ENCODE measurements around the gene DCUN1D4.

DCUN1D4 gene

DNA sequence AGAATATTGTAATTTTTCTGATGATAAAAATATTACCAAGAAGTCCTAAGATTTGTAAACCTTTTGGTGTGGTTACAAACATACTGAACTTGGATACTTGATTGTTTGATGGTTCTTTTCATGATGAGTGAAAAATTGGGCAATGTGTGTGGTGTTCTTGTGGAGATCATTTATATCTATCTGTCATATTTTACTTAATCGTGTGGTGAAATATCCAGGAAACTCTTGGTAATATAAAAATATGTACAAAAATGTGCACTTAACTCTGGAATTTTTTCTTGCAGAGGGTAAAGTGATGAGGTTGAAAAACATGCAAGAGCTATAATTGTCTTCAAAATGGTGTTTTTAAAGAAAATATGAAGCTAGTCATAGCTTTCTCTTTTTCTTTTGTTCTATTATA, 2.8 kb downstream of the DCUN1D4 start:
- DNase-seq (no peak), ATAC-seq (no peak)
- H3K9me3 Mint-ChIP-seq: no peaks in the 10 kb centered on the region
- no peak overlapping the region for H3K27ac Mint-ChIP-seq
- H3K4me1 Mint-ChIP-seq: peaks cover 40% of the 10 kb centered on the region
- H3K27me3 Mint-ChIP-seq: no peaks in the 10 kb centered on the region
- H3K4me3 Mint-ChIP-seq: no peak overlapping the region

DNA sequence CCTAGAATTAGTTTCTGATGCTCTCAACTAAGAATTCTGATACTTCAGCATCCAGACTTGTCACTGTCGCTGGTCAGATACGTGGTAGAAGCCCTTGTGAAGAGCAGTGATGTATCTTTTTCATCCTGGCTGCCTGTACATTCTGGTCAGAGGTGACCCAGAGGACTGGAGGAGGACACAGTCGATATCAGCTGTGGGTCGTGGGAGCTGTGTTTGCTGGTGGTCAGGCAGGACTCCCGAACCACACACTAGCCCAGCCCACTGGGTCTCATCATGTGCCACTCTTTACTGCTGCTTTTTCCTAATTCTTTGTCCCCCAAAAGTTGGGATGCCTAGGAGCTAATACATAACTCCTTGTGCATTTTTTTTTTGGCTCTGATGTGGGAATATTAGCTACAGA, 6.5 kb downstream of the DCUN1D4 start:
- Mint-ChIP-seq H3K9me3 (no peaks in the 10 kb centered on the region), H3K27me3 (no peaks in the 10 kb centered on the region), H3K27ac (no peak overlapping the region), H3K4me1 (peaks cover 67% of the 10 kb centered on the region), H3K4me3 (no peak overlapping the region)
- DNase-seq: no peak
- no peak for ATAC-seq

DNA sequence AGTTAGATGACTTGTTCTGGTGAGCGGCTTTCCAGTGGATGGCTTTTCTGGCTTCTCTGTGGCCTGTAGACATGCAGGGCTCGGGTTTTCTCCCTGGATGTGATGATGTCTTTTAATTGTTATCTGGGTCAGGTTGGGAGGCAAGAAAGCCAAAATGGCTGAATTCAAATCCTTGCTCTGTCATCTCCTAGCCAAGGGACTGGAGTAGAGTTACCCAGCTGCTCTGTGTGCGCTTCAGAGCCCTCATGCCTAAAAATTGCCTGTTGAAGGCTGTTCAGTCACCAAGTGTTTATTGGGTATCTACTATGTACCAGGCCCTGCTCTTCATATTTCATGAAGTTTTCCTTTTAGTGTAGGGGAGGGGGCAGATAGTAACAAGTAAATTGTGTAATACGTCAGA, 7.3 kb downstream of the DCUN1D4 start:
- peaks cover 67% of the 10 kb centered on the region for H3K4me1 Mint-ChIP-seq
- H3K4me3 Mint-ChIP-seq: no peak overlapping the region
- ATAC-seq: no peak
- H3K27me3 Mint-ChIP-seq: no peaks in the 10 kb centered on the region
- DNase-seq: no peak
- H3K9me3 Mint-ChIP-seq: no peaks in the 10 kb centered on the region
- H3K27ac Mint-ChIP-seq: peak overlapping the region in 1 of 2 donors; percentile 84

DNA sequence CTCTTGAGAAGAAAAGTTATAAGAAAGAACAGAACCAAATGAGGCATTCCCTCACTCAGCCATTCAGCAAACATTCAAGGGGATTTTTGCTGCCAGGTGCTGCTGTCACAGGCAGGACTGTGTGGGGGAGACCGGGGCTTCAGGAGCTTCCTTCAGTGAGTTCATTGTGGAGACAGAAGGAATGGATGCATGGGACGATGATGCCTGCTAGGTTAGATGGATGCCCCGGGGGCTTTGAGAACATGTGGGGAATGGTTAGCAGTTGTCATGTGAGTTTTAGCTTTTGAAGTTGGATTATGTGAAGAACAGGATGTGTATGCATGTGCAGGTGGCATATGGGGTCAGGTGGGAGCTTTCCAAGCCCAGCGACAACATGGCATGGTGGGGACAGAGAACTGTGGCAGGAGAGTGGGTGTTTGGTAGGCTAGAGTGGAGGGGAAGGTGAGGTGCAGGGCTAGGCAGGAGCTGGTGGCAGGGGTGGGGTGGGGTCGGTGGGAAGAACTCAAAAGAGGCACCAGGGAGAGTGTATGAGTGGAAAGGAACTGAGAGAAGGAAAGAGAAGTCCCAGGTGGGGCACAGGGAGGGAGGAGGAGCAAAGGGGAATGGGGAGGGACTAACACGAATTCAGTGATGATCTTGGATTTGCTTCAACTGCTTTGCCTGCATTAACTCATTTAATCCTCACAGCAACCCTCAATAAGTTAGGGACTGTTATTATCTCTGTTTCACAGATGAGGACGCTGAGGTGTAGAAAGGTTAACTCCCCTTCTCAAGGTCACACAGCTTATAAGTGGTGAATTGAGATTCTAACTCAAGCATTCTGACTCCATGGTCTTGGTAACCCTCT, 8.4 kb downstream of the DCUN1D4 start:
- DNase-seq (no peak), ATAC-seq (peak; percentile 37)
- Mint-ChIP-seq H3K4me3 (peak overlapping the region in 1 of 2 donors; percentile 4), H3K9me3 (no peaks in the 10 kb centered on the region), H3K27ac (peak overlapping the region in 1 of 2 donors; percentile 49), H3K27me3 (no peaks in the 10 kb centered on the region), H3K4me1 (peaks cover 61% of the 10 kb centered on the region)

DNA sequence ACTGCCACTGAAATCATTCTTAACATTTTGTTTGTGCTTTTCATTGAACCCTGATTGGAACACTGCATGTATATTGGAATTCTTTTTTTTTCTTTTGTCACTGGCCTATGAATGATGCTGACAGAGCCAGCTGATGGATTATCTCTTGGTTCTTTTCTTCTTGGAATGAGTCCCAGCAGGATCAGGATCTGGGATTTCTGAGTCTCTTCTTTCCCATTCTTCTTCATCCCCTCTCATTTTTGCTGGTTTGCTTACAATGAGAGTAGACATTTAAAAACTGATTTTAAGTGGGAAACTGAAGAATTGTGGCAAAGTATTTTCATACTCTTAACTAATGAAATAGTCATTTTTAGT, 9.0 kb downstream of the DCUN1D4 start:
- Mint-ChIP-seq H3K4me1 (peaks cover 61% of the 10 kb centered on the region), H3K27me3 (no peaks in the 10 kb centered on the region), H3K4me3 (no peak overlapping the region), H3K27ac (no peak overlapping the region), H3K9me3 (no peaks in the 10 kb centered on the region)
- DNase-seq (no peak), ATAC-seq (no peak)

DNA sequence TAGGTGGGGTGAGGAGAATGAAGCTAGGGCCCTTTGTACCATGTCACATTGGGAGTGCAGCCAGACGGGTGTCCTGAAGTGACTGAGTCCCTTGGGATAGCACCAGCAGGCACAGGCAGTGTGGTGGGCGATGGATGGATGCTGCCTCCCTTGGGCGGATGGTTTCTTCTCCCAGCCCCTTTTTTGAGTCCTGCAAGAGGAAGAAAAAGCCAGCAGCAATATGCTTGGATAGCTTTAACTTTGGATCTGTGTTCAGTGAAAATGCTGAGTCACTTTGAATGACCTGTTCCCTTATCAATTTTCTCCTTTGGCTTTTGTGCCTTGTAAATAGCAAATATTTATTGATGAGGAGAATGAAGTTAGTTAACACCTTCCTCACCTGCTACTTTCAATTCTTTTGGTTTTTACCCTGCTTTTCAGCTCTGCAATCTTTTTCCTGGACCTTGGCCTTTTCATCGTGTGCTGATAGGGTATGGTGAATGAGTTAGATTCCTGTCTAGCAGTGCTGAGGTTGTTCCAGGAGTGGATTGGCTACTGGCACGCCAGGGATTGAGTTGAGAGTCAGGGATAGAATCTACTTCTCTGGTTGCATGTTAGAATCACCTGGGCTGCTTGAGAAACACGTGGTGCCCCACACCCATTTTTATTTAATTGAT, 10.2 kb downstream of the DCUN1D4 start:
- Mint-ChIP-seq H3K27ac (peak overlapping the region; percentile 14 to 16), H3K4me1 (peaks cover 60% of the 10 kb centered on the region)
- no peak for DNase-seq

DNA sequence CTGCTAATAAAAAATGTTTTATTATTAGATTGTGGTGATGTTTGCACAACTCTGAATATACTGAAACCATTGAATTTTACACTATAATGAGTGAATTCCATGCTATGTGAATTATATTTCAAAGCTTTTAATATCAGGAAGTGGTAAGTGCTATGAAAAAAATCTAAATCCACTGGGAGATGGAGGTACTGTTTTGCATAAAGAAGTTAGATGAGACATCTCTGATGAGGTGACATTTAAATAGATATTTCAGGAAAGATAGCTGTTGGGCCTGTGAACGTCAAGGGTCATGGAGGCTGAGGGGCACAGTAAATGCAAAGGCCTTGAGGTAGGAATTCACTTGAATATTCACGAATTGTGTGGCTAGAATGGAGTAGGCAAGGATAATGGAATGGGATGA, 12.3 kb downstream of the DCUN1D4 start:
- DNase-seq (no peak), ATAC-seq (no peak)
- Mint-ChIP-seq H3K4me3 (no peak overlapping the region), H3K27me3 (no peaks in the 10 kb centered on the region), H3K27ac (no peak overlapping the region), H3K9me3 (no peaks in the 10 kb centered on the region), H3K4me1 (peaks cover 56% of the 10 kb centered on the region)

More for the DNA sequence above, 10.2 kb downstream of the DCUN1D4 start:
- H3K27me3 Mint-ChIP-seq: no peaks in the 10 kb centered on the region
- no peak overlapping the region for H3K4me3 Mint-ChIP-seq
- ATAC-seq: no peak
- no peaks in the 10 kb centered on the region for H3K9me3 Mint-ChIP-seq

DNA sequence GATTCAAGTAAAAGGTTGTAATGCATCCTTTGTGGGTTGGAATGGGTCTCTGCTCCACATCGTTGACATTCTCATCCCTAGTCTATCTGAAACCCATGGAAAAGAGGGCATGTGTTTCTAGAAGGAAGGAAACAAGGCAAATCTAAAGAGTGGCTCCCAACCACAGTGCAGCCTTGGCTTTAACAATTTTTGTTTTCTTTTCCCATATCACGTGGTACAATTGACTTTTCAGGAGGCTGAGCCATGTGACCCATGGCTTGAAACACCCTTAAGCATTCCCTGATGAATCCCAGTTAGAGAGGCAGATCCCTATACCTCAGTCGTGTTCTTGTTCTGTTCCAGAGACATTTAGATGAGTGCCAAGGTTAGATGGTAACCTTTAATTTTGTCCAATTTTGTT, 12.8 kb downstream of the DCUN1D4 start:
- Mint-ChIP-seq H3K27ac (no peak overlapping the region), H3K4me1 (peaks cover 51% of the 10 kb centered on the region), H3K9me3 (no peaks in the 10 kb centered on the region), H3K27me3 (no peaks in the 10 kb centered on the region), H3K4me3 (no peak overlapping the region)
- no peak for ATAC-seq
- no peak for DNase-seq

DNA sequence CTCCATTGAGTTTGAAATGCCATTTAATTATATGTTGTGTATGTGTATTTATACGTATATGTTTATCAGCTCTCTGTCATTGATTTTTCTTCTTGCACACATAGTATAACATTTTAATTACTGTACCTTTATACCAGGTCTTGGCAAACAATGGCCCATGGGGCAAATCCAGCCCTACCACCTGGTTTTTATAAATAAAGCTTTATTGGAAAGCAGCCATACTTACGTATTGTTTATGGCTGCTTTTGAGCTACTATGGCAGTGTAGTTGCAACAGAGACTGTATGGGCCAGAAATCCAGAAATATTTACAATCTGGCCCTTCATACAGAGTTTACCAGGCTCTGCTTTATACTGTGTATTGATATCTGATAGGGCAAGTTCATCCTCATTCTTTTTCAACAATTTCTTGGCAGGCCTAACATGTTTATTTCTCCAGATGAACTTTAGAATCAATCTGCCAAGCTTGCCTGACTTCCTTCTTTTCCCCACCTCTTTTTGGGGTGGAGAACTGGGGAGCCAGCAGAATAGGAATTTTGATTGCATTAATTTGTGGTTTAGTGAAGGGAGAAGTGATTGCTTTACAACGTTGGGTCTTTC, 15.8 kb downstream of the DCUN1D4 start:
- ATAC-seq (no peak), DNase-seq (no peak)
- Mint-ChIP-seq H3K27me3 (no peaks in the 10 kb centered on the region), H3K4me3 (no peak overlapping the region), H3K4me1 (peaks cover 28% of the 10 kb centered on the region), H3K27ac (no peak overlapping the region), H3K9me3 (no peaks in the 10 kb centered on the region)

DNA sequence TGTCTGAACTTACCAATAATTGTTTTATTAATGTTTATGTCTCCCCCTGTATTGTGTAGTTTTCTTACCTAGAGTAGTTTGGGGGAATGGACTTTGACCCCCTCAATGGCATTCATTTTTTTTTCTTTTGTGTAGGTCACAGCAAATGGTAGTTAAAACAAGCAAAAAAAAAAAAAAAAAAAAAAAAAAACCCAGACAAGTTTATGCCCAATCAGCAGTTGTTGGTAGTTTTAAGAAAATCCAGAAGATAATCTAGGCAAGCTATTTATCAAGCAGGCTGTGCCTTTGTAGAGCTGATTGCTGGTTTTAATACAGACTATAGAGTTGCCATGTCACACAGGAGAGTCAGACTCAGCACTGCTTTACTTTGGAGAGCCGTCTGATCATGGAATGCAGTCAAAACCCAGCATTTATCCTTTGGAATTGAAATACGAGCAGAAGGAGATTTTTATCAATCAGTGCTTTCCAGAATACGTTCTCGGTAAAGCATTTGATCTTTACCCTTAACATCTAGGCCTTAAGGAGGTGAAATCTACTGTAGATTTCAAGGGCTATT, 16.6 kb downstream of the DCUN1D4 start:
- Mint-ChIP-seq H3K4me3 (no peak overlapping the region), H3K9me3 (no peaks in the 10 kb centered on the region), H3K4me1 (peaks cover 24% of the 10 kb centered on the region), H3K27me3 (no peaks in the 10 kb centered on the region), H3K27ac (no peak overlapping the region)
- ATAC-seq: no peak
- DNase-seq: no peak

DNA sequence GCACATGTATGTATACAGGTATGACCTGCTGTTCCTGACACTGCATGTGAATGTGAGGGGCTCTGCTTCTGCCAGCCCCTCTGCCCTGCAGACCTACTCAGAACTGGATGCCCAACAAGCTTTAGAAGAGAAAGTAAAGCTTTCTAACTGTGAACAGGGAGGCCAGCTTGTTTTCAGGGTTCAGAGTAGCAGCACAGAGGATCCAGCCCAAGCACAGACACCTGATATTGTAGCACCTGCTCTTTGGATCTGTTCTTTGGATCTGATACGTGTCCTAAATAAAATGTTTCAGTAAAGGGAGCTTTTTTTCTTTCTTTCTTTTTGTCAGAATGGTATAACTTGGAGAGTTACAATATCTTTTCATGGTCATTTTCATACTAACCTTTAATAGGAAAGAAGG, 19.2 kb downstream of the DCUN1D4 start:
- H3K4me1 Mint-ChIP-seq: peaks cover 14% of the 10 kb centered on the region
- H3K27ac Mint-ChIP-seq: no peak overlapping the region

DNA sequence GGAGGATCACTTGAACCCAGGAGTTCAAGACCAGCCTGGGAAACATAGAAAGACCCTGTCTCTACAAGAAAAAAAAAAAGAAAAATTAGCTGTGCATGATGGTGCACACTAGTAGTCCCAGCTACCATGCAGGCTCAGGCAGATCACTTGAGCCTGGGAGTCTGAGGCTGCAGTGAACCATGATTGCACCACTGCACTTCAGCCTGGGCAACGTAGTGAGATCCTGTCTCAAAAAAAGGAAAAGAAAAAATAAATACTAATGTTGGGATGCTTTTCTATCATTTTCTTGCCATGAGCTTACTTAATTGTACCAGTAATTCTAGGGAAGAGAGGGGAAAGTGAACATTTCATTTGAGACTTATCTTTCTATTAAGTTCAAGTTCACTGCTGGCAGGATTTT, 19.8 kb downstream of the DCUN1D4 start:
- Mint-ChIP-seq H3K27me3 (no peaks in the 10 kb centered on the region), H3K4me3 (no peak overlapping the region), H3K27ac (no peak overlapping the region), H3K4me1 (peaks cover 12% of the 10 kb centered on the region), H3K9me3 (no peaks in the 10 kb centered on the region)
- ATAC-seq (no peak), DNase-seq (no peak)

More for the DNA sequence above, 19.2 kb downstream of the DCUN1D4 start:
- no peak for DNase-seq
- ATAC-seq: no peak
- H3K4me3 Mint-ChIP-seq: no peak overlapping the region
- H3K27me3 Mint-ChIP-seq: no peaks in the 10 kb centered on the region
- H3K9me3 Mint-ChIP-seq: no peaks in the 10 kb centered on the region

DNA sequence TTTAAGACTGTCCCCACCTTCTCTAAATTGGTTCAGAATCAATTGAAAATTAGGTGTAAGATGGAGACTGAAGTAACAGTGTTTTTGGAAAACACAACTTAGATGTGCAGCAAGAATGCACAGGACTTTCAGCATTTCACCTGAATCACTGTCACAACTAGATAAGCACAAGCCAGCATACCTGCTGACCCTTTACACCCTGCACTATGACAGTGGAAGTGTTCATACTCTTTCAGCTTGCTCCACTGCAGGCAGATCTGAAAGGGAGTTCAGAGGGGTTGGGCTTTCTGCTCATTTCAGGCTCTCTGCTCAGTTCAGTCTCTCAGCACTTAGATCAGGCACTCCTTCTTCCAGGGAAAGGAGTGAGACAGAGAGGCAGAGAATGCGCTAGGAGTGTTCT, 22.8 kb downstream of the DCUN1D4 start:
- Mint-ChIP-seq H3K4me3 (no peak overlapping the region), H3K9me3 (no peaks in the 10 kb centered on the region), H3K27ac (no peak overlapping the region), H3K4me1 (peaks cover 6% of the 10 kb centered on the region), H3K27me3 (no peaks in the 10 kb centered on the region)
- ATAC-seq (no peak), DNase-seq (no peak)

DNA sequence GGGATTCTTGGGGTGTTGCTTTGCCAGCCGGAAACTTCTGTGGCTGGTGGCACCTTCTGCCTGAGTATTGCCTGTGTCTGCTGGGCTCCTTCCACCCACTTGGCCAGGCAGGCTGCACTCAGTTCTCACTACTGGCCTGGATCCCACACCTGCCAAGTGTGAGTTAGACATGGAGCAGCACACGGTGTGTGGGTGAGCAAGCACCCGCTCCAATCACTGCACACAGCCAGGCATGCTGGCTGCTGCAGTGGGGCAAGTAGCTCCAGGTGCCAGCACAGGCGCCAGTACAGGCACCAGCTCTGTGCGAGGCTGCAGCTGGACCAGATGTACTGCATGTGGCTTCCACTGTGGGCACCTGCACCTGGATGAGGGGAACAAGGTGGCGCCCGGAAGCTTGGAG, 23.9 kb downstream of the DCUN1D4 start:
- H3K4me3 Mint-ChIP-seq: no peak overlapping the region
- no peaks in the 10 kb centered on the region for H3K27me3 Mint-ChIP-seq
- no peaks in the 10 kb centered on the region for H3K4me1 Mint-ChIP-seq
- no peak overlapping the region for H3K27ac Mint-ChIP-seq
- H3K9me3 Mint-ChIP-seq: no peaks in the 10 kb centered on the region
- DNase-seq (no peak), ATAC-seq (no peak)

DNA sequence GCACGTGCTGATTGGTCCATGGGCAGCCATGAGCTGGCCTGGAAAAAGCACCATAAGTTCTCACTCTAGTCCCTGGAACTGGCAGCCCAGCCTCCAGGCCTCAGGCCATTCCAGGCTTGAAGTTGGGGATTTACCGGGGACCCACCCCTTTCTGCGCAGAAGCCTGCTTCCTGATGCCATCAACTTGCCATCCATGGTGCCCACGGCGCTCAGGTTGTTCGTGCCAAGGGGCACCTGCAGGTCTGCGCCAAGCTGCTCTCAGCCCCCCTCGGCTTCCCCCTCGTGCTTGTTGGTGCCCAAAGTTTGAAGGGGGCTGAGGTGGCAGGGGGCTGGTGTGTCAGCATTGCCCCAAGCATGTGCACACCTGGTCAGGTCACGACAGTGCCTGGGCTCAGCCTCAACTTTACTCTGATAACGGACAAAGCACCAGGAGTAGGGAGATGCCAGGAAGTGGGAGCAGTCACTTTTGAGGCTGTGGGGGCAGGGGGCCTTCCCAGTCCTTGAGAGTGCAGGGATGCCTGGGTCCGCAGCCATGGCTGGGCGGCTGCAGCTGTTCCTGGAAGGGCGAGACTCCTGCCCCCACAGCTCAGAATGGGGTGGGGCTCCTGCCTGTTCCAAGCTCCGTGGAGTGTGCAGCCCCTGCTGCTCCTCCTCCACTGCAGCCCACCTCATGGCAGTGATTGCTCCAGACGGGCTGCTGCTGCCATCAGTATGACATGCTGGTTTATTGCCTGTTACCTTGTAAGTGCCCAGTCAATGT, 24.9 kb downstream of the DCUN1D4 start:
- no peak overlapping the region for H3K27ac Mint-ChIP-seq
- ATAC-seq (no peak), DNase-seq (no peak)
- H3K9me3 Mint-ChIP-seq: no peaks in the 10 kb centered on the region
- H3K4me1 Mint-ChIP-seq: no peaks in the 10 kb centered on the region
- H3K4me3 Mint-ChIP-seq: no peak overlapping the region
- no peaks in the 10 kb centered on the region for H3K27me3 Mint-ChIP-seq

All from stimulated activated naive CD8-positive, alpha-beta T cell treated with anti-CD3 and anti-CD28 coated beads, Interleukin-15, amount 100 ng/mL, for 72 hours (primary cell).